H1 (cell line): ENCODE measurements around the gene AIF1L. TPM values are rescaled to one million over a fixed set of nuclear protein-coding genes. Genes with fewer than 3 reads are reported as not detected.

Experiments
- POU5F1 ChIP-seq: IDR thresholded peaks from 2 replicates; pipeline ENCODE4 v1.6.1; 2011; ENCODE audit warnings: low read depth, mild to moderate bottlenecking, low read length, moderate library complexity
- polyA plus RNA-seq, 7 experiments: library from polyadenylated mRNA; depleted of rRNA in 3 of 7; stranded (reverse) in 5 of 7; unstranded in 2 of 7; fragments of >200 nt in 5 of 7; fragments of 200-250 nt in 2 of 7; gene quantifications; 1 replicate in 5 of 7; 2 replicates in 1 of 7; 4 replicates in 1 of 7; pipeline versions ENCODE4 v1.2.1 to v1.2.3, GENCODE V29; 2011 to 2013; ENCODE audit warnings: missing spikeins in 2 of 7, mixed read lengths in 2 of 7
- total RNA-seq: library from RNA; stranded (reverse); fragmentation: NEBNext Ultra II Directional; extraction: Animal tissue kit (Norgen Biotek cat#: 25700); gene quantifications from 2 replicates; pipeline ENCODE4 v1.2.1, GENCODE V29; 2021

AIF1L gene
- total and polyA plus RNA-seq, 2 of the 8 experiments (the other 6 are each of a cell fraction or from before 2014, with no cell fraction given) = 70.7 to 149 TPM

GRCh38 chr9:131144201-131144600 is 47.9 kb downstream of the AIF1L start (continued):
- TF ChIP-seq POU5F1 = no peak
